Stimulated activated CD4-positive, alpha-beta T cell treated with anti-CD3 and anti-CD28 coated beads, Interleukin-1b, Interleukin-23, amount 100 ng/mL, for 4 hours (primary cell): ENCODE results near the gene SNRNP70.
"Not testable (repeated sequence)": the region's sequence is repeated elsewhere in the genome, so short reads cannot be mapped to it uniquely, and the experiment has no call there.

Experiments
- DNase-seq, 2 donors: peaks; one replicate each; pipeline ENCODE4 v3.0.0-alpha.2; 2020; ENCODE audit warnings: low read depth in 2 of 2

The SNRNP70 gene

DNA sequence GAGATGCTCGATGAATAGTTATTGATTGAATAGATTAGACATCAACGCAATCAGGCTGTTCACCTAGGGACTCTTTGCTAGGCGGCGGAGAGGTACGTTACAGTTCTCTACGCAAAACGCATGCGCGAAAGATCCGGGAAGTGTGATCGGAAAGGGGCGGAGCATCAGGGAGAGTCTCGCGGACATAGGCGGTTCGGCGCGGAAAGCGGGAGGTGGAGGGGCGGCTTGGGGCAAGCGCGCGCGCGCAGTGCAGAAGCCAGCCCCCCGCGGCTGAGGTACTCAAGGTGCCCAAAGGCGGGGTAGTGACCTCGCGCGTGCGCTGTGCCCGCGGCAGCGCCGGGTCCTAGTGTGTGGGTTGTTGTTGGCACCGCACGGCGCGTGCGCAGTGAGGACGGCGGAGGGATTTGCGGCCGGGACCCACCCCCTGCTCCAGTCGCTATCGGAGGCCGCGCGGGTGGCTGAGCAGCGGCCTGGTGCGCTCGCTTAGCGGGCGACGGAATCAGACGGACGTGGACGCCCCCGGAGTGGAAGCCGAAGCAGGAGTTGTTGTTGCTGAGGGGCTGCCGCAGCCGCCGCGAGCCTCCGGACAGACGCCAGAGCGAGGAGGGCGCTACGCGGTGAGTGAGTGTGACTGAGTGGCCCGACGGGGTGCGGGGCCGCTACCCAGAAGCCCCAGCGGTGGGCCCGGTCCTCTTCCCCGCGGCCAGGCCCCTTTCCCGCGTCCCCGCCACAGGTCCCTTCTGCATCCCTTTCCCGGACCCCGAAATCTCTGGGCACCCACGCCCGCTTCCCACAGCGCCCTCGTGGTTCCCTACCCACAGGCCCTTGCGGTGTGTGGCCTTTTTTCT lies at the start of gene SNRNP70:
Gene SNRNP70 (plus strand): TSS at position 432 of the 848 bp plus-strand sequence. CDS start 964 bp downstream, outside the sequence.
- peak; percentile 97 to 98 for DNase-seq

DNA sequence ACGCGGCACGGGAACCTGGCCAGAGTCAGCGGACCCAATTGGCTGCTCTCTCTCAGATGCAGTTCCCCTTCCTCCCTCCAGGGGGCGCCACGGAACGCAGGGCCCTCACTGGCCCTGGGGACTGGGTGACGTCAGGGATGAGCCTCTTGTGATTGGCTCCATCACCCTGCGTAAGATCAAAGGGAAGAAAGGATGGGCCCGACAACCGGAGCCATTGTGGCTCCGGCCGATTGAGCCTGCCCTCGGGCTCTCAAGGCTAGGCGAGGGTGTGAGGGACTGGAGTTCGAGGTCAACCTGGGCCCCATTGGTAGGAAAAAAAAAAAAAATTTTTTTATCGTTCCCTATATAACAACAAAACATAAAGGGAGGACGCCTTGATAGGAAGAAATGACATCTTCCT lies 48.4 kb upstream of the SNRNP70 start, which contains the start of gene CGB1:
Gene CGB1 (minus strand): TSS at position 81 of the 400 bp plus-strand sequence. CDS start 184 bp downstream, outside the sequence.
- not testable (repeated sequence) for DNase-seq

DNA sequence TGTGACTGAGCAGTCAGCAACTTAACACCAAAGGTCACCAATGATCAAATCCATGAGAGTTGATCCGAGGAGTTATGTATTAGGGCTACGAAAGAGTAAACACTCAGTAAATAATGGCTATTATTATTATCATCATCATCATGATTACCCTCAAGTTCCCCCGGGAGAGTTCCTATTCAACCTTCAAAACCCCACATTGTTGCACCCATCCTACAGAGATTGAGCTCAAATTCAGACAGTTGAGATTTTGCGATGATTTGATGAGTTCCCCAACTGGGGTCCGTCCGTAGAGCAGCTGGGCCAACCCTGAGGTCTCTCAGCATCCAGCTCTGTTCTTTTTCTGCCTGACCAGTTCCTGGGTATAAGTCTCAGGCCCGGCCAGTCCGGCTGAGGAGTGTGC lies 47.1 kb upstream of the SNRNP70 start:
- not testable (repeated sequence) for DNase-seq

DNA sequence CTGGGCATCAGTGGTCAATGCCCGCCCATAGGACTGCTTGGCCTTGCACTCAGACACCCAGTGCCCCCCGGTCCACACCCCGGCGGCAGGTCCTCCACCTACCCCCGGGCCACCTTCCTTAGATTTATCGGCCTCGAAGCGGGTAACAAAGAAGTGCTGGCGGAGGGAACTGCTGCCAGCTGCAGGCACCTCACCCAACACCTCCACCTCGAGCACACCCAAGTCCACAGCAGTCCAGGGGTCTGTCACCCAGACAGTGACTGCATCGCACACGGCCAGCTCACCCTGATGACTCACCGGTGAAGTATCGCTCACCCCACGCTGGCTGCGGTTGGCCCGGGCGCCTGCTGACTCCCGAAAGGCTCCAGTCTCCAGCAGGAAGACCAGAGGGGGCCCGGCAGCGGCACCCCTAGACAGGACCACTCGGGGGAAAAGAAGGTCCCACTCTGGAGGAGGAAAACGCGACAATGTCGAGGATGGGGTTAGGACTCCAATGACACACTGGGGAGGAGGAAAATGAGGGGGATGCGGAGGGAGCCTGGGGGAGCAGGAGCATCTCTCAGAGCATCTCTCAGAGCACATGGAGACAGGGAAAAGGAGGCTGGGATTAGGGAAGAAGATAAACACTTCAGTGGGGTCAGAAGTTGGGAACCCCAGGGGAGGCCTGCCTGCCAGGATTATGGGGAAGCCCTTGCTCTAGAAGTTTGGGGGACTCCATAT lies 46.5 kb upstream of the SNRNP70 start:
- not testable (repeated sequence) for DNase-seq

- not testable (repeated sequence) for DNase-seq
These were observed 45.5 kb upstream of the SNRNP70 start for GRCh38 chr19:49039736-49040135.

DNA sequence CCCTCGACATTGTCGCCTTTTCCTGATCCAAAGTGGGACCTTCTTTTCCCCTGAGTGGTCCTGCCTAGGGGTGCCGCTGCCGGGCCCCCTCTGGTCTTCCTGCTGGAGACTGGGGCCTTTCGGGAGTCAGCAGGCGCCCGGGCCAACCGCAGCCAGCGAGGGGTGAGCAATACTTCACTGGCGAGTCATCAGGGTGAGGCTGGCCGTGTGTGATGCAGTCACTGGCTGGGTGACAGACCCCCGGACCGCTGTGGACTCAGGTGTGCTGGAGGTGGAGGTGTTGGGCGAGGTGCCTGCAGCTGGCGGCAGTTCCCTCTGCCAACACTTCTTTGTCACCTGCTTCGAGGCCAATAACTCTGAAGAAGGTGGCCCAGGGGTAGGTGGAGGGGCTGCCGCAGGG lies 43.1 kb upstream of the SNRNP70 start:
- DNase-seq: no peak

DNA sequence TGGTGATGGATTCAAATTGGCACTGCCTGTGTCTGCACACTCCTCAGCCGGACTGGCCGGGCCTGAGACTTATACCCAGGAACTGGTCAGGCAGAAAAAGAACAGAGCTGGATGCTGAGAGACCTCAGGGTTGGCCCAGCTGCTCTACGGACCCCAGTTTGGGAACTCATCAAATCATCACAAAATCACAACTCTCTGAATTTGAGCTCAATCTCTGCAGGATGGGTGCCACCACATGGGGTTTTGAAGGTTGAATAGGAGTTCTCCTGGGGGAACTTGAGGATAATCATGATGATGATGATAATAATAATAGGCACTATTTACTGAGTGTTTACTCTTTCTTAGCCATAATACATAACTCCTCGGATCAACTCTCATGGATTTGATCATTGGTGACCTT lies 42.6 kb upstream of the SNRNP70 start:
- DNase-seq: not testable (repeated sequence)

GRCh38 chr19:49043548-49043947 lies 41.7 kb upstream of the SNRNP70 start, which contains the start of gene CGB5:
TSS of gene CGB5 (plus strand) at chr19:49043848. CDS start at chr19:49044210, 362 bp downstream.
- not testable (repeated sequence) for DNase-seq

DNA sequence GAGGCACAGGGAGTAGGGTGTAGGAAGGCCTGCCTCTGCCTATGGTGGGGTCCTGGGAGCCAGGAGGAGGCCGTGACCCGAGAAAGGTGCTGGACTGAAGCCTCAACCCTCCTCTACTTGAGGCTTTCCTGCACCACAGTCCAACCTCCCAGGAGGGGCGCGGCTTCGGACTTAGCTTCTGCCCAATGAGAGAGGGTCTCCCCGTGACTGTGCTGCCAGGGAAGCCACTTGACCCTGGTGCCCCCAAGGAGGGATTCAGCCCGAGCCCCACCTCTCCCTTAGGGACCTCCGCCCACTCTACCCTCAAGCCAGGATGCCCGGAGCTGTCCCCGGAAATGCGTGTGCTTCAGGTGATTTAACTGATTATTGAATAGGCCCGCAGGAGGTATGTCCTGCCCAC lies 36.2 kb upstream of the SNRNP70 start, which contains the start of gene CGB8:
Gene CGB8 (minus strand): TSS at position 101 of the 400 bp plus-strand sequence. CDS start 372 bp downstream, outside the sequence.
- DNase-seq: not testable (repeated sequence)

DNA sequence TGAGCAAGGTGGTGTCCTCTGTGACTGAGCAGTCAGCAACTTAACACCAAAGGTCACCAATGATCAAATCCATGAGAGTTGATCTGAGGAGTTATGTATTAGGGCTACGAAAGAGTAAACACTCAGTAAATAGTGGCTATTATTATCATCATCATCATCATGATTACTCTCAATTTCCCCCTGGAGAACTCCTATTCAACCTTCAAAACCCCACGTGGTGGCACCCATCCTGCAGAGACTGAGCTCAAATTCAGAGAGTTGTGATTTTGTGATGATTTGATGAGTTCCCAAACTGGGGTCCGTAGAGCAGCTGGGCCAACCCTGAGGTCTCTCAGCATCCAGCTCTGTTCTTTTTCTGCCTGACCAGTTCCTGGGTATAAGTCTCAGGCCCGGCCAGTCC lies 35.4 kb upstream of the SNRNP70 start:
- not testable (repeated sequence) for DNase-seq

DNA sequence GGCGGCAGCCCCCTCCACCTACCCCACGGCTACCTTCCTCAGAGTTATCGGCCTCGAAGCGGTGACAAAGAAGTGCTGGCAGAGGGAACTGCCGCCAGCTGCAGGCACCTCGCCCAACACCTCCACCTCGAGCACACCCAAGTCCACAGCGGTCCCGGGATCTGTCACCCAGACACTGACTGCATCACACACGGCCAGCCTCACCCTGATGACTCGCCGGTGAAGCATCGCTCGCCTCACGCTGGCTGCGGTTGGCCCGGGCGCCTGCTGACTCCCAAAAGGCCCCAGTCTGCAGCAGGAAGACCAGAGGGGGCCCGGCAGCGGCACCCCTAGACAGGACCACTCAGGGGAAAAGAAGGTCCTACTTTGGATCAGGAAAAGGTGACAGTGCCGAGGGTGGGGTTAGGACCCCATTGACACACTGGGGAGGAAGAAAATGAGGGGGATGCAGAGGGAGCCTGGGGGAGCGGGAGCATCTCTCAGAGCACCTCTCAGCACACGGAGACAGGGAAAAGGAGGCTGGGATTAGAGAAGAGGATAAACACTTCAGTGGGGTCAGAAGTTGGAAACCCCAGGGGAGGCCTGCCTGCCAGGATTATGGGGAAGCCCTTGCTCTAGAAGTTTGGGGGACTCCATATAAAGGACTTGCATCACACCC lies 34.7 kb upstream of the SNRNP70 start:
- not testable (repeated sequence) for DNase-seq

- DNase-seq: peak in 1 of 2 donors; percentile 58
These were observed 28.9 kb upstream of the SNRNP70 start for GRCh38 chr19:49056101-49056901.

GRCh38 chr19:49056902-49057596 lies 28.2 kb upstream of the SNRNP70 start:
- not testable (repeated sequence) for DNase-seq

- peak in 1 of 2 donors; percentile 33 for DNase-seq
These were observed 27.5 kb upstream of the SNRNP70 start, which contains the start of gene CGB7 for GRCh38 chr19:49057636-49058234. TSS of gene CGB7 (minus strand) at chr19:49057749. CDS start at chr19:49055375, 2,374 bp downstream.

DNA sequence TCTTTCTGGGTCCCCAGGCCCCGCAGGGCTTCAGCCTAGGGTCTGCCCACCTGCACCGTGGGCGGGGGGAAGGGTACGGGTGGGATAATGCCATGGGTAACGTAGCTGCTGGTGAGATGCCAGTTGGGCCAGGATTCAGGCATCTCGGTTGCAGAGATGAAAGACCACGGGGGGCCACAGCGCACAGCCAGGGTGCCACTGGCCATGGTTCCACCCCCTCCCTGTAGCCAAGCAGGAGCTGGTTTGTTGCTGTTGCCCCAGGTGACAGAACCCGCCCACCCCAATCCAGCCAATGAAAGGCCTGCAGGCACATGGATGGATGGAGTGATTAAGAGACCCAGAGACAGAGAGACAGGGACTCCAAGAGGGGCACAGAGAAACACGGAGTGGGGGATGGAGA lies 26.7 kb upstream of the SNRNP70 start:
- DNase-seq: no peak

- no peak for DNase-seq
These were observed 26.2 kb upstream of the SNRNP70 start for GRCh38 chr19:49059053-49059452.

- DNase-seq: no peak
These were observed 24.3 kb upstream of the SNRNP70 start for GRCh38 chr19:49061000-49061399.

- no peak for DNase-seq
These were observed 23.8 kb upstream of the SNRNP70 start for GRCh38 chr19:49061445-49061844.

GRCh38 chr19:49064029-49064629 lies 21.1 kb upstream of the SNRNP70 start:
- no peak for DNase-seq
